HG03460 (cell line): Measurements from ENCODE around the gene VSIG10L2.

ENCODE experiments used
- ATAC-seq: cut with Tn5 transposase; IDR thresholded peaks from one replicate; pipeline ENCODE4 v1.9.1; 2021; ENCODE audit not compliant: unreplicated experiment

The VSIG10L2 gene

GRCh38 chr11:125946712-125947418 is 1.0 kb downstream of the VSIG10L2 start:
- no peak for ATAC-seq

- ATAC-seq = no peak
These were observed 1.8 kb downstream of the VSIG10L2 start for GRCh38 chr11:125947419-125948277.

- no peak for ATAC-seq
These were observed 2.6 kb downstream of the VSIG10L2 start for GRCh38 chr11:125948278-125949051.

- no peak for ATAC-seq
These were observed 3.7 kb downstream of the VSIG10L2 start for GRCh38 chr11:125949271-125950177.

GRCh38 chr11:125950178-125950490 is 4.3 kb downstream of the VSIG10L2 start:
- no peak for ATAC-seq

- ATAC-seq = no peak
These were observed 5.1 kb downstream of the VSIG10L2 start for GRCh38 chr11:125950696-125951651.

- no peak for ATAC-seq
These were observed 5.9 kb downstream of the VSIG10L2 start for GRCh38 chr11:125951731-125952130.

GRCh38 chr11:125952559-125952958 is 6.7 kb downstream of the VSIG10L2 start:
- ATAC-seq = no peak

- ATAC-seq = no peak
These were observed 7.1 kb downstream of the VSIG10L2 start for GRCh38 chr11:125952973-125953372.

- no peak for ATAC-seq
These were observed 7.6 kb downstream of the VSIG10L2 start for GRCh38 chr11:125953401-125953935.

- ATAC-seq = no peak
These were observed 8.5 kb downstream of the VSIG10L2 start for GRCh38 chr11:125954123-125954944.

- ATAC-seq = no peak
These were observed 9.2 kb downstream of the VSIG10L2 start for GRCh38 chr11:125954945-125955640.

GRCh38 chr11:125955856-125956255 is 10.0 kb downstream of the VSIG10L2 start:
- no peak for ATAC-seq

- no peak for ATAC-seq
These were observed 10.7 kb downstream of the VSIG10L2 start for GRCh38 chr11:125956391-125957134.

GRCh38 chr11:125957618-125958332 is 11.9 kb downstream of the VSIG10L2 start:
- no peak for ATAC-seq

- no peak for ATAC-seq
These were observed 13.1 kb downstream of the VSIG10L2 start for GRCh38 chr11:125958872-125959400.
